HL-60 (cell line): ENCODE data around the gene HPSE2.

Source experiments
- CTCF ChIP-seq: IDR thresholded peaks from one replicate; pipeline ENCODE4 v1.5.1; 2011; ENCODE audit warnings: low read length, control low read depth, inconsistent platforms; ENCODE audit not compliant: insufficient read depth
- GABPA ChIP-seq: IDR thresholded peaks from 2 replicates; pipeline ENCODE4 v1.6.1; 2012; ENCODE audit warnings: low read depth
- POLR2AphosphoS5 ChIP-seq: IDR thresholded peaks from 2 replicates; pipeline ENCODE4 v1.6.1; 2012; ENCODE audit warnings: low read depth
- REST ChIP-seq: IDR thresholded peaks from 2 replicates; pipeline ENCODE4 v1.6.1; 2012; ENCODE audit warnings: low read depth; ENCODE audit not compliant: insufficient replicate concordance
- SPI1 ChIP-seq: IDR thresholded peaks from 2 replicates; pipeline ENCODE4 v1.6.1; 2012; ENCODE audit warnings: low read depth, mild to moderate bottlenecking, borderline replicate concordance

- TF ChIP-seq CTCF (no peak), REST (no peak), GABPA (no peak), POLR2AphosphoS5 (no peak; the same call in 1 of the 2 replicates), SPI1 (peak; percentile 61; the same call in 1 of the 2 replicates)
Measured at GRCh38 chr10:98446151-98446660, 789.4 kb downstream of the HPSE2 start.
